Astrocyte of the spinal cord (primary cell): Measurements from ENCODE around the gene SAV1.
A peak's percentile ranks its signal among the peaks of the same experiment; 100 is the strongest.

Source experiments
- DNase-seq: peaks from one replicate; pipeline ENCODE4 v3.0.0; 2011; ENCODE audit warnings: low read depth, low spot score
- H3K4me3 ChIP-seq: 2 replicates; pipeline ENCODE4 v1.5.1; 2011; ENCODE audit warnings: low read depth, mild to moderate bottlenecking, low read length, moderate library complexity
- in situ Hi-C: cut with HindIII; loops from 2 replicates; pipeline ENCODE4 v1.10.0; 2017; ENCODE audit warnings: low sequenced_read_pairs
- TF ChIP-seq, protein P1 (sequence below): IDR thresholded peaks from 2 replicates; pipeline ENCODE4 v1.5.1; 2012; ENCODE audit warnings: low read depth, mild to moderate bottlenecking, low read length, inconsistent platforms

The SAV1 gene

DNA sequence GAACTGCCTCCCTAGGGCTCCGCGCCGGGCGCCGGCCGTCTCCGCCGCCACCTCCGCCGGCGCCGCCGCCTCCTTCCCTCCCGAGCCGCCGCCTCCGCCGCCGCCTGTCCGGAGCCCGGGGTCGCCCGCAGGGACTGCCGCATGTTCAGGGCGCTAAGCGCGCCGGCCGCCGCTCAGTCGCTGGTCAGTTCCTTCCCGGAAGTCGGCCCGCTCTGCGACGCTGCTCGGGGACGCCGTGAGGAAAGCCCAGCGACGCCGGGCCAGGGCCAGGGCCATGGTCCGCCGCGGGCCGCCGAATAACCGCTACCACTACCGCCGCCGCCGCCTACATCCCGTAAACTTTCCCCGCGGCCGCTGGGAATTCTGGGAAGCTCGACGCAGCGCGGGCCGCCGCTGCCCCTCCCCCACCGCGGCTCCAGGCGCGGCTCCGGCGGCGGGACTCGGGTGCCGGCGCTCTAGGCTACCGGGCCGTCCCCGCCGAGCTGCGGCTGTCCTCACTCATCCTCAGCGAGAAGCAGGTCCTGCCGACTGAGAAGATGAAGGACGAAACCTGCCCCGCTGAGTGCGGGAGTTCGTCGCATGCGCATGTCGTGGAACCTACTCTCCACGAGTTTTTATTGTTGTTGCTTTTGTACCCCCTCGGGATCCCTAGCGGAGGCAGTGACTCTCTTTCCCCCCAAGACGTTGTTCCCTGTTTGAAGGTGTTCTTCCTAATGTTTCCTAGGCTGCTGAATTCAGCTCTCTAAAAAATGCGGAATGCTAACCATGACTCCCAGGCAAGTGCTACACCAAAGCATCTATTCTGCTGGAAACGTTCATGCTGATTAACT, at the start of gene SAV1:
Gene SAV1, minus strand, starts transcription at position 311 of the 830 bp plus-strand sequence. CDS start 339 bp downstream, outside the sequence.
- H3K4me3 ChIP-seq, result peak within 1 kb of the TSS; percentile 88
- in situ Hi-C loops, result no loop called here
- DNase-seq, result peak; percentile 89
- TF ChIP-seq, protein P1, sequence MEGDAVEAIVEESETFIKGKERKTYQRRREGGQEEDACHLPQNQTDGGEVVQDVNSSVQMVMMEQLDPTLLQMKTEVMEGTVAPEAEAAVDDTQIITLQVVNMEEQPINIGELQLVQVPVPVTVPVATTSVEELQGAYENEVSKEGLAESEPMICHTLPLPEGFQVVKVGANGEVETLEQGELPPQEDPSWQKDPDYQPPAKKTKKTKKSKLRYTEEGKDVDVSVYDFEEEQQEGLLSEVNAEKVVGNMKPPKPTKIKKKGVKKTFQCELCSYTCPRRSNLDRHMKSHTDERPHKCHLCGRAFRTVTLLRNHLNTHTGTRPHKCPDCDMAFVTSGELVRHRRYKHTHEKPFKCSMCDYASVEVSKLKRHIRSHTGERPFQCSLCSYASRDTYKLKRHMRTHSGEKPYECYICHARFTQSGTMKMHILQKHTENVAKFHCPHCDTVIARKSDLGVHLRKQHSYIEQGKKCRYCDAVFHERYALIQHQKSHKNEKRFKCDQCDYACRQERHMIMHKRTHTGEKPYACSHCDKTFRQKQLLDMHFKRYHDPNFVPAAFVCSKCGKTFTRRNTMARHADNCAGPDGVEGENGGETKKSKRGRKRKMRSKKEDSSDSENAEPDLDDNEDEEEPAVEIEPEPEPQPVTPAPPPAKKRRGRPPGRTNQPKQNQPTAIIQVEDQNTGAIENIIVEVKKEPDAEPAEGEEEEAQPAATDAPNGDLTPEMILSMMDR, result no peak

DNA sequence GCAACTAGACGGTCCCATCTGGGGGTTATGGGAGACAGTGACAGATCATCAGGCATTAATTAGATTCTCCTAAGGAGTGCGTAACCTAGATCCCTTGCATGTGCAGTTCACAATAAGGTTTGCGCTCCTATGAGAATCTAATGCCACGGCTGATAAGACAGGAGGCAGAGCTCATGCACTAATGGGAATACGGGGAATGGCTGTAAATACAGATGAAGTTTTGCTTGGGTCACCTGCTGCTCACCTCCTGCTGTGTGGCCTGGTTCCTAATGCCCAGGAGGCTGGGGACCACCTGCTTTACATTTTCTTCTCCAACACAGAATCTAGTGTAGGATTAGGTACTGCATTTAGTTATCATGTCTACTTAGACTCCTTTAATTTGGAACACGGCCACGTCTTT, 49.7 kb upstream of the SAV1 start:
- H3K4me3 ChIP-seq, result no peak overlapping the region
- TF ChIP-seq, protein P1, result no peak
- DNase-seq, result no peak
- in situ Hi-C loops, result no loop called here

DNA sequence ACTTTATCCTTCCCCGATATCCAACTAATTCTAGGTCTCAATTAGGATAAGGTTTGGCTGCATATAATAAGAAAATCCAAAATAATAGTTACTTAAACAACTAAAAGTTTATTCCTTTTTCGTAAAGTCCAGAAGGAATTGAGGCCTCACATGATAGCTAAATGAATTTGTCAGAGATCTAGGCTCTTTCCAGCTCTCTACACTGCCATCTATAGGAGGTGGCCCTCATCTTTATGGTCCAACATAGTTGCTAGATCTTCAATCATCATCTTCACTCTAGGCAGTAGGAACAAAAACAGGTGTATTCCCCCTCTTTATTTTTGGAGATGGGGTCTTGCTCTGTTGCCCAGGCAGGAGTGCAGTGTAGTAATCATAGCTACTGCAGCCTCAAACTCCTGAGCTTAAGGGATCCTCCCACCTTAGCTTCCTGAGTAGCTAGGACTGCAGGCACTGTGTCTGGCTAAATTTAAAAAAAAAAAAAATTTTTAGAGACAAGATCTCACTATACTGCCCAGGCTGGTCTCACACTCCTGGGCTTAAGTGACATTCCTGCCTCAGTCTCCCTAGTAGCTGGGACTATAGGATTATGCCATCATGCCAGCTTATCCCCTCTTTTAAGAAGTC, 46.5 kb upstream of the SAV1 start:
- in situ Hi-C loops, result no loop called here
- peak; percentile 43 for DNase-seq
- TF ChIP-seq, protein P1, result peak; percentile 75
- no peak overlapping the region for H3K4me3 ChIP-seq

DNA sequence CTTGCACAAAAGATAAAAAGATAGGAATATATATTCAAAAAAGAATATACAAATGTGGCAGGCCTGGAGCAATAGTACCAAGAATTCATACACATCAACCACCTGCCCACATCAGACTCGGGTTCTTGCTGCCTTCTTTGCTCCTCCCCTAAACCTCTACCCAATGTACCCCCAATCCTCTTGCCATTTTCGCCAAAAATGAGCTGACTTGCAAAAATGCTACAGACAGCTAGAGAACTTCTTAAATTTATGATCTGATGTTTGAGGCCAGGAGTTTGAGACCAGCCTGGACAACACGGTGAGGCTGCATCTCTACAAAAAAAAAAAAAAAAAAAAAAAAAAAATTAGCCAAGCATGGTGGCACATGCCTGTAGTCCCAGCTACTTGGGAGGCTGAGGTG, 42.9 kb upstream of the SAV1 start:
- in situ Hi-C loops, result no loop called here
- TF ChIP-seq, protein P1, result no peak
- no peak overlapping the region for H3K4me3 ChIP-seq
- DNase-seq, result no peak

GRCh38 chr14:50705026-50705593, 37.0 kb upstream of the SAV1 start:
- in situ Hi-C loops, result no loop called here
- DNase-seq, result no peak
- TF ChIP-seq, protein P1, result no peak
- no peak overlapping the region for H3K4me3 ChIP-seq

DNA sequence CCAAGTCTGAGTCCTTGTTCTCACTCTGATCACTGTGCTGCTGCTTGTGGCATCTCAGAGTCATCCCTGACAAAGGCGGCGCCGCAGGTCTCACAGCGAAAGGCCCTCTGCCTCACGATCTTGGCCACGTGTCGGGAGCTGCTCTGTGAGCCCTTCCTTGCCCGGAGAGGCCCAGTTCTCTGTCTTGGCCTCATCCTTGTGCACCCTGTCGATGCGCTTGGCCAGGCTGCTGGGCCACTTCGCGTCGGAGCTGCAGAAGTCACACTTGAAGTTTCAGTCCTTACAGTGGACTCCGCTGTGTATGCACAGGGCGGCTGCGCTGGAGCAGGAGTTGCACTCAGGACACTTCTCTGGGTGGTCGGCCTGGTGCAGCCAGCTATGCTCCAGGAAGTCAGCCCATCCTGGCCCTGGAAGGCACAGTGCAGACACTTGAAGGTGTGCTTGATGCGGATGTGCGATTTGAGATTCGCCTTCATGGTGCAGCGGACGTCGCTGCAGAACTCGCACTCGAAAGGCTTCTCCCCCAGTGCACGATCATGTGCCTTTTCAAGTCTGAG, 36.4 kb upstream of the SAV1 start:
- TF ChIP-seq, protein P1, result no peak
- in situ Hi-C loops, result no loop called here
- H3K4me3 ChIP-seq, result no peak overlapping the region
- no peak for DNase-seq
